Stimulated activated CD4-positive, alpha-beta T cell treated with anti-CD3 and anti-CD28 coated beads, Interleukin-12 subunit alpha, Interleukin-12 subunit beta, amount 100 ng/mL, for 24 hours (primary cell): ENCODE measurements around the gene PEPD.

Source experiments
- DNase-seq, 2 experiments: peaks; one replicate each; pipeline ENCODE4 v3.0.0-alpha.2; 2020; ENCODE audit warnings: low read depth in 2 of 2

Gene PEPD

DNA sequence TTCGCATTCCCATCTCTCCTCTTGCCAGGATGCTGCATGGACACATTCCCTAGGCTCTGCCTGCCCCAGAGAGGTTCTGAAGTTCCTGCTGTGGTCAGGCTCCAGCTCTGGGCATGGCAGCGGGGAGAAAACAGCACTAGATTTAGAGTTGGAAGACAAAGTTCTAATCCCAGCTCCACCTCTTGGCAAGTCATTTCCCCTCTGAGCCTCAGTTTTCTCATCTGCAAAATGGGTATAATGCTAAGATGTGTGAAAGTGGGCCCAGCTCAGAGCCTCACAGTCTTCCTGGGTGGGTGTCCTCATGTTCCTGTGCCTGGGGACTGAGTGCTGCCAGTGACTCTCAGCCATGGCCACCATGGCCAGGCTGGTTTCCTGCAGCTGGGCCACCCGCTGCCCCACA lies 9.6 kb downstream of the PEPD start:
- no peak for DNase-seq

DNA sequence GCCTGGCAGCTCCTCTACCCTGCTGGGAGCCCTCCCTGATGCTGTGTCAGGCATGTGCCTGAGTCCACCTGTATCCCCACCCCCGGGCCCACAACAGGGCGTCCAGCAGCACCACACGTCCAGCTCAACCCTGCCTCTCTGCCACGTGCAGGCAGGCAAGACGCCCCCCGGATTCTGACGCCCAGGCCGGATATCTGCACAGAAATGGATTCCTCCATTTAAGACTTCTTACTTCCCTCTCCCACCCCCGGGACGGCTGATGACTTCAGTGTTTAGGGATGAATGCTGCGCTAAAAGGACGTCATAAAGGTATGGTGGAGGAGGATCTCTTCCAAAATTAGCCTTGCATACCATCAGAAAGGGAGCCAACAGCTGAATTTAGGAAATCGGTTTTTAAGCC lies 10.2 kb downstream of the PEPD start:
- DNase-seq = no peak

DNA sequence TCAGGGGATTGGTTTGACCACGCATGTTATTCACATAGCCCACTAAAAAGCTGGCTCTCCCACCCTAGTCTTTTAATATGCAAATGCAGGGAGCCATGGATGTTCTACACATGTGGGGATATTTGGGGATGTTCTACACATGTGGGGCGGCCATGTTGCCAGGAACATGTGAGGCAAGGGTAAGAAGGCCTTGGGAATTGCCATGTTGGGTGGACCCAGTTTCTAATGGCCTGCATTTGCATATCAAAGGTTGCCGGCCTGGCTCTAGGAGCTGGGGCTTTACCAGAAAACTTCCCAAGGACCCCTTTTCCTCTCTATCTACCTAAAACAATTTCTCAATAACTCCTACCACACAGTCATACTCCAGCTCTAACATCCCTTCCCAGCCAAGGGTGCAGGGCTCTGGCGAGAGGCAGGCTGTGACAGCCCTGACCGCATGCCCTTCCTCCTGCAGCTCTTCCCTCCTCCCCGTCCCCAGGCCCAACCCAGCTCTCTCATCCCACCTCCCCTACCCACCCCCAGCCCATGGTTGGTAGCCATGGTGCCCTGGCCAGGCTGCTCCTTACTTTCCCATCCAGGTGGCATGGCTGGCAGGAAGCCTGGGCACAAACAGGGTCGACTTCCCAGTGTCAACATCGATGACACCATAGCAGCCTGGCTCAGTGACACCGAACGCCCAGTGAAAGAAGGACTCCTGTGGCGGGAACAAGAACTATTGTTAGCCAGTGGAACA lies 11.0 kb downstream of the PEPD start:
- DNase-seq = no peak

DNA sequence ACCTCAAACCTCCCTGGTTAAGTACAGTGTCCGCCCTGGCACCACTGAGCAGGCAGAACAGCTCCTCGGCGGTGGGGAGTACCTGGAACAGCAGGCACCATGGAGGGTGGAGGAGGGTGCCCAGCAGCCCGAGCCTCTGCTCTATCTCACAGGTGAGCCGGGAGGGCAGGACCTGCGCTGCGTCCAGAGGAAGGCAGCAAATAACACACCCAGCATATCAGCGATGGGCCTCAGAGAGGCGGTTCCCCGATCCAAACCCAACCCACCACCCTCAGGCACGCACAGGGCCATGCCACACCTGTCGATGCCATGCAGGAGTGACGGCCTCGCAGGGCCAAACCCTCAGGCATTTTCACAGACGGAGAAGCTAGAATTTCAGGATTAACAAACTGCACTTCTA lies 11.8 kb downstream of the PEPD start:
- no peak for DNase-seq

DNA sequence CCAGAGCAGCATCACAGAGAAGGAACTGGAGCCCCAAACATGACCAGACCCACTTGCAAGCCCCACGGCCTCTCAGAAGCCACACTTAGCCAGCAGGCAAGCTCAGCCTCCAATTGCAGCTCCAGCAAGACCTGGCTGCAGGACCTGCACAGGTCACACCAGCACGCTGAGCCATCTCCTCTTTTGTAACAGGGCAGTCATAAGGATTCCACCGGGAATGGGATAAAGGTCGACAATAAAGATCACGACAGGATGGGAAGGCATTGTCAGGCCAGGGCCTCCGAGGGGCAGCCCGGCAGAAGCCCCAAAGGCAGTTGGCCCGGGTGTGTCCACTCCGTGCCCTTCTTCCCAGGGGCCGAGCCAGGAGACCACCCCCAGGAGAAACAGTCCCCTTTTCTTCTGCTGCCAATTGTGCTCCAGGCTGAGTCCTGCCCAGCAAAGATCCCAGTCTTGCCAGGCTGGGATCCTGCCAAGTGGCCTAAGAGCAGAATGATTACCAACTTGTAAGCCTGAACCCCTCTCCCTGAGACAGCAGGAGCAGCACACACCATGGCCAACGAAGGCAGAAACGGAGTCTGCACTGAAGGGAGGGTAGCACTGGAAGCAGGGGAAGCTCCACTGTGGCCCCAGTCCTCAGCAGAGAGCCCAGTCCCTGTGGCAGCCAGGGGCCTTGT lies 12.5 kb downstream of the PEPD start:
- no peak for DNase-seq

DNA sequence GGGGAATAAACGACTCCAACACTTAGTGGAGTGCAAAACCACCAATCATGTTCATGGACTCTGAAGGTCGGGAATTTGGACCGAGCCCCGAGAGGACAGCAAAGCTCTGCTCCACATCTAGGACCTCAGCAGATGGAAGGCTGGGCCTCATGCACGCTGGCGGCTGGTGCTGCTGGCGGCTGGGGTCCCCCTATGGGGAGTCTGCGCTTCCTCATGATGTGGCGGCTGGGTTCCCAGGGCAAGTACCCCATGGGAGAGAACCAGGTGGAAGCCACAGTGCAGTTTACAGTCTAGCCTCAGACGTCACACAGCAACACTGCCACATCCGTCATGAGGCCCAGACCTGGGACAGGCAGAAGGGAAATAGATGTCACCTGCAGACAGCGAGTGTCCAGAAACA lies 13.2 kb downstream of the PEPD start:
- DNase-seq = no peak

DNA sequence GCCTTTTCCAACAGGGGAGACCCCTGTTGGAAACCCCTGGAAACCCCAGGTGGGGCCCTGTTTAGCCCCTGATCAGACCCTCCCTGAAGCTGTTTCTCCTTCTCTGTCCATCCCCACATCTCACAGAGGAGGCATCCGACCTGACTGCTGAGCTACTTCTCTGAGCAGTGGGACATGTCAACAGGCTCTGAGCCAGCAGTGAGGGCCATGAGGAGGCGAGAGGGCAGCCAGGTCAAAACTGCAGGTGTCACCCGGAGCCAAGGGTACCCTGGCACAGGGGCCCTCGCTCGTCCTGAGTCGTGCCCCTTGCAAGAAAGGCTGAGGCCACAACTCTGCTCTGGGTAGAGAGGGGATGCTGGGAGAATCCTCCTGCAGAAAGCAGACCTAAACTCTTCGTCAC lies 13.6 kb downstream of the PEPD start:
- DNase-seq = no peak

DNA sequence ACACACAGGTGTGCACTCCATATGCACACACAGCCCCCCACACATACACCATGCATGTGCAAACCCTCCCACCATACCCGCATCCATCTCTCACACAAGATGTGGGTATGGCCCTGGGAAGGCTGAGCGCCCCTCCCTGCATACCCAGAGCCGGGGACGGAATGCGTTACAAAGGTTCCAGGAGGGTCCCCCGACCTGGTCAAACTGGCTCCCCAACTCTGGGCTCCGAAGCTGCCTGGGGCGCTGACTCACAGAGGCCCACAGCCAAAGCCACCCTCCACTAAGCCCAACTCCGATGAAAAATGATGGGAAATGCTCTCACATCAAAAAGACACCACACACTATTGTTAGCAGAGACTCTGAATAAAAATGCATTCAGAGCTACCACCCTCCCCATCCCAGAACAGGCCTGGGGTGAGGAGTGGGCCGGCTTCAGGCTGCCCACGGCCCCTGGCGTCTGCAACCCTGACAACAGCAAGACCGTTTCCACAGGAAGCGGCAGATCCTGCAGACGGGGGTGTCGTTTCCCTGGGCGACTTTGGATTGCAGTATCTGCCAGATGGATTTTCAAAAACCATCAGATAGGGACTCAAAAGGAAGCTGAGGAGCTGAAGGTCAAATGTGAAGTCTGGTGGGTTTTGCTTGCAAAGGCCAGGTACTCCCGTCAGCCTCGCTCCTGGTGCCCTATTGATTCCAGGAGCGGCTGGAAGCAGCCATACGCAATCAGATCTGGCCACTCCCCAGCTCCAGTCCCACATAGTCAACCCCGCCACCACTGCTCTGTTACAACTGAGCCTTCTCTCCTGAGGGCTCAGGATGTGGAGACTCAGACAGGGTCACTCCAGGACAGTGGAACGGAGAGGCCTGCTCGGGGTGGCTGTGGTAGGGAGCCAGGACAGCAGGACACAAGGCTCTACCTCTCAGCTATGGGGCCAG lies 14.3 kb downstream of the PEPD start:
- no peak for DNase-seq

DNA sequence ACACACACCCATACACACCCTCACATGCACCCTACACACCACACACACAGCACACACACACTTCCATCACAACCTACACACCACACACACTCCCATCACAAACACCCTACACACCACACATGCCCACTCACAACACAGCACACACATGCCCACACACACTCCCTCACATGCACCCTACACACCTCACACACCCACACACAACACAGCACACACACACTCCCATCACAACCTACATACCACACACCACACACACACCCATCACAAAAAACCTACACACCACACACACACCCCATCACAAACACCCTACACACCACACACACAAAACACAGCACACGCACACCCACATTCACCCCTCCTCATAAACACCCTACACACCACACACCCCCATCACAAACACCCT lies 15.1 kb downstream of the PEPD start:
- DNase-seq = no peak

DNA sequence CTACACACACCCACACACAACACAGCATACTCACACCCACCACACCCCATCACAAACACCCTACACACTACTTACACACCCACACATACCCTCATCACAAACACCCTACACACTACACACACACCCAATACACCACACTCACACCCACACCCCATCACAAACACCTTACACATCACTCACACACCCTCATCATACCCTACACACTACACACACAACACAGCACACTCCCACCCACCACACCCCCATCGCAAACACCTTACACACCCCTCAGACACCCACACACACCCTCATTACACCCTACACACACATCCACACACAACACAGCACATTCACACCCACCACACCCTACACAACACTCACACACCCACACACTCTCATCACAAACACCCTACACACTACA lies 15.8 kb downstream of the PEPD start:
- DNase-seq = no peak

DNA sequence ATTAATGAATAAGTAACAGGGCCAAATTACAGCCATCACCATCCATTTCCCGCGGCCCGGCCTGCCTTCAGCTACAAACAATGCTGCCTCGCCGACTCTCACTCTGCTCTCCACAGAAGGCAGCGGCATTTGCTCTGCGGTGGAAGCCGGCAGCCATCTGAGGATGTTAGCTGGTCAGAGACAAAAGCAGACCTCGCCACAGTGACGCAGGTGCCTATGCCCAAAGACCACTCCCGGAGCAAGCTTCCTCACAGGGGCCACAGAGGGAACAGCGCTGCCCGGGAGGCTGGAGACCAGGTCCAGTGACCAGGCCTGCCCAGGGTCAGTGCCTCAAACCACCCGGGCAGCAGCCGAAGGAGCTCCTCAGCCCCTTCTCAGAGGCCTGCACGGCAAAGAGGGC lies 16.4 kb downstream of the PEPD start:
- DNase-seq = no peak

DNA sequence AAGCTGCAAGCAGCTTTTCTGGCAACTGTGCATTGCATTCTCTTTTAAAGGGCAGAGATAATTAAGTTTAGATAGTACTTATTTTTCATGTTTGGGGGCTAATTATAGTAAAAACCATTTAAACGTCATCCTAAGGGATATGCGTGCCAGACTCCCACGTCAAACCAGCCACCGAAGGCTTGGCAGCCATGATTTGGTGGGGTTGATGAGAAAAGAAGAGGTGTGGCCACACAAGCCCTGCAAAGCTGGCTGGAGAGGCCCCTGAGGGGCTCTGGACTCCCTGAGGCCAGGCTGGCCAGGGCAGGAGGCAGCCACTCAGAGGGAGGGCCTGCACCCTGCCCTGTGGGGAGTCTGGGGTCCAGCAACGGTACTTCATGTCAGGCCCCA lies 17.5 kb downstream of the PEPD start:
- DNase-seq = no peak

DNA sequence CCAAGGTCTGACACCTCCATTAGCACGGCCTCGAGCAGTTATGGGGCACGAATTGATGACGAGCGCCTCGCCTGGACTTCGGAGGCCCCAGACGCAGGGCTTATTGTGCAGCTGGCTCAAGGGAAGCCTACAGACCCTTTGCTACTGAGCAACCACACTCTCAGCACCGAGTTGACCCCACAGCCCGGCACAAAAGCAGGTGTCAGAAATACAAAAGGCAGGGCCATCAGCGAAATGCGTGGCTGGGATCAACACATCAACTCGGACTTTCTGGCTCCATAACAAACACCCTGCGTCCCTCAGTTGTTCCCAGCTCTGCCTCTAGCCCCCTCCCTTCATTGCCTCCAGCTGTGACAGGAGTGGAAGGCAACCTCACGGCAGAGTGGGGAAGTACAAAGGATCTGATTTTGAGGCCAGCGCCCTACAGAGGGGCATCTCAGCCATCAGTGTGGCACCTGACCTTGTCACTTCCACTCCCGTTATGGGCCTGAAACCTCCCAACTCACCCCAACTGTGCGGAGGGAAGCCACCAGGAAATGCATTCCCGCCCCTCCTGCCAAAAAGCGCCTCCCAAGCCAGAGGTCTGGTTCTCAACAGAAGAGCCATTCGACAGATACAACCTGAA lies 18.0 kb downstream of the PEPD start:
- no peak for DNase-seq

DNA sequence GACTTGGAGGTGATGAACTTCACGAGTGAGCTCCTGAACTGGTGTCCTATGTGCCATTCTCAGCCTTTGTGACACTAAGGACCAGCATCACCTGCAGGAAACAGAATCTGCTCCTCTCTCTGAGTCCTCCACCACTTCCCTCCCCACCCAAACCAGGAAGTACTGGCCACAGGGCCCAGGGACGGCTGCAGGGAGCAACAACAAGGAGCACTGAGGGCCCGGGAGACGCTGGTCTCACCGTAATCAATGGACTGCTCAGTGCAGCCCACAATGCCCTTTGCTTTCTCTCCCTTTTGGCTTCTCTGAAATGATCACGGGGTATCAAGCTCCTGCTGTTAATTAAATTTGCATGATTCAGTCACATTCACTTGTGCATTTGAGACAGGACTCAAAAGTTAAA lies 18.6 kb downstream of the PEPD start:
- no peak for DNase-seq

DNA sequence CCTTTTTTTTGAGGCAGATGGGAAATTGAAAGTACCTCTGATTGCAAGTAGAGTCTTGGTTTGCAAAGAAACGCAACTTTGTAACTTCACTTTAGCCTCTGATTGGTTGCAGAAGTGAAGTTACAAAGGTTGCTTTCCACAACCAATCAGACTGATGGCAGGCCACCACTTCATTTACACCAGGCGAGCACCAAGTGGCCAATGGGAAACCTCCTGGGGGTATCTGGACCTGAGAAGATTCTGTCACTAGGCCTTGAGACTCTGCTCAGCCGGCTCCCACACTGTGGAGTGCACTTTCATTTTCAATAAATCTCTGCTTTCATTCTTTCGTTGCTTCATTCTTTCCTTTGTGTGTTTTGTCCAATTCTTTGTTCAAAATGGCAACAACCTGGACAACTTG lies 19.1 kb downstream of the PEPD start:
- DNase-seq = no peak

DNA sequence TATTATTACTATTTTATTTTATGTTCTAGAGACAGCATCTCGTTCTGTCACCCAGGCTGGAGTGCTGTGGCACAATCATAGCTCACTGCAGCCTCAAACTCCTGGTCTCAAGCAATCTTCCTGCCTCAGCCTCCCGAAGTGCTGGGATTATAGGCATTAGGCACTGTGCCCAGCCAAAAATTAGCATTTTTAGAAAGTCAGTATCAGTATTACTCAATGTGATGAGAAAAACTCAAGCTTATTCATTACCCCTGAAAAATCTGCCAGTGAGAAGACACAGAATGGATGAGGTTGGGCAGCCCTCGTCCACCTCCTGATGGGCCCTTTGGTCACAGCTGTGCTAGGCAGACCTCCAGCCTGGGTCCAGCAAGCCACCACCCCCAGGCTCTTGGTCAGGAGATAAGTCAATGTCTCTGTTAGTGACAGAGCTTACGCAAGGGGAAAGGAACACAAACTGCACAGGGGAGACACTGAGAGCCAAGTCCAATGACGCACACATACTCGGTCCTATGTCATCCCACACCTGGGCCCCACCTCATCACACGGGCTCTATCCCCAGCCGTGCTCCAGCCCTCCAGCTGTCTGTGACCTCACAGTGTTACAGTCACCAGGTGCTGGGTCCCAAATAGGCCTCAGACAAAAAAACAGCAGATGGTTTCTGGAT lies 19.8 kb downstream of the PEPD start:
- DNase-seq = no peak

DNA sequence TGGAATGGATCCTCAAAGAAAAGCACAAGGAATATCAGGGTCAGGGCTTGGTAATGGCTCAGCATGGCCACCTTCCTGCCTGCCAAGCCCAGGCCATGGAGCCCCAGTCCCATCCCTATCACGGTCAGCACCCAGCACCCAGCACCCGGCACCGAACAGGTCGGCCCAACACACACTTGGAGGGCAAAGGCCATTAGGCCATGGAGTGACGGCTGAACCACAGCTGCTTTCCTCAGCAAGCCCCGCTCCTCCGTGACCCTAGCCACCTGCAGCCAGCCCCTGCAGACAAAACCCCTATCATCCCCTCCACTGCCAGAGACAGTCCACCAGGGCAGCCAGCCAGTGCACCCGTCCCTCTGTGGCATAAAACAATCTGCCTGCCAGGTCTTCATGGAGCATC lies 20.6 kb downstream of the PEPD start:
- DNase-seq = no peak

DNA sequence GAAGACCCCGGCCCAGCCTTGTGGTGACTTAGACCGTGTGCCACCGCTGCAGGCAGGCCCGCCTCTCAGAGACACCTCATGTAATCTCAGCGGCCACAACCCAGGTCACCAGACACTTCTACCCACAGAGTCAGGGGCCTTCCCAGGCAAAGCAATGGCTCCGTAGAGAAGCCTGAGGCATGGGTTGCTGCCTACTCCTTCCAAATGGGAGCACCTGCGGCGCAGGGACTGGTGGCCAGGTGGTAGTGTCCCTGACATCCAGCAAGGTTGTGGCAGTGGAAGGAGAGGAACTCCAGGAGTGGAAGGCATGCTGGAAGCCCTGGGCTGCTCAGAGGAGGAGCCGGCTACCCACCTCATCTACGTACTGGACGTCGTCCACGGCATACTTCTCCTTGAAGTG lies 21.0 kb downstream of the PEPD start:
- DNase-seq = no peak

DNA sequence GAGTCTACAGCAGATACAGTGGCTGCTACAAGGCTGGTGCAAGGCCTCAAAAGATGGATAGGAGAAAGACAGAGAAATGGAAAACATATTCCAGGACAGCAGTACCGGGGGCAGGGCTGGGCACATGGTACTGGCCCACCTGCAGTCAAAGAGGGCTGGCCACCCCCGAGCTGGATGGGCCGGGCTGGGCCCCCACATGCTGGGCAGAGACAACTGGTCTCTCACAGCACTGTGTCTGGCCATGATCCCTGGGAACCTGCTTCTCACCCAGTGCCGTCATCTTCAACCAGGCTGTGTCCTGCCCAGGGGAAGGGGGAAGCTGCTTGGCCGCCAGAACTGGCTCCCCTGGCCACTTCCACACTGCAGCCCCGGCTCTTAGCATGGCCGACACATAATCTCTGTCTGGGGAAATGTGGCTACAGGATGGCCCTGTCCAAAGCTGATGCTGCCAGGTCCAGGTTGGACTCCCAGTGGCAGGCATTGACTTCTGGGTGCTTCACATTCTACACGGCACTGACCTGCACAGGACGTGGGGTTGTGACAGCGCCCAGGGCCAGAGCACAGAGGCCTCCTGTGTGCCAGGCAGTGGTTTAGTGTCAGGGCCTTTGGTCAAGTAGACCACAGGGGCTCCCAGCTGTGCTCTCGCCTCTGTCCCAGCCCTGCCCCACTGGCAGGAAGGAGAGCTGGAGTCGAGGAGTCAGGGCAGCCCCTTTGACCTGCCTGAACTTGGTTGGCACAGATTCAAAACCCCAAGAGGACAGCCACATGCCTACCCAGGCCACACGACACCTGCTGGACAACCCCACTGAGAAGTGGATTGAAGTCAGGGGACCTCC lies 21.7 kb downstream of the PEPD start:
- no peak for DNase-seq

DNA sequence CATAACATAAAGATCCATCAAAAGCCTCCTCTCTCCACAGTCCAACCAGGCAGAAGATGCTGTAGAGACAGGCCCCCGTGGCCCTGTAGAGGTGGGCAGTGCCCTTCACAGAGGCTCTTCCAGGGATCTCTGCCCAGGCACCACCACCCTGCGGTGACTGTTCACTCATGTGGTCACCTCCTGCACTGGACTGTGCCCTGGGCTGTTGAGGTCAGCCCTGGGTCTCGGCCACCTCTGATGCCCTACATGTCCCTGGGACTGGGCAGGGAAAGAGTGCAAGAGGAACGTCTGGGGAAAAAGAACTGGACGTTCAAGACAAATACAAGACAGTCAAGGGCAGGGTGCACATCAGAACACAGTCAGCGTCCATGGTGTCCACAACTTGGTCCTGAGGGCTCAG lies 22.3 kb downstream of the PEPD start:
- no peak for DNase-seq
